GM21423 (cell line): ENCODE results near the gene GDPD3.

Experiments used
- ATAC-seq: cut with Tn5 transposase; IDR thresholded peaks from one replicate; pipeline ENCODE4 v1.9.1; 2021; ENCODE audit warnings: mild to moderate bottlenecking, moderate library complexity; ENCODE audit not compliant: unreplicated experiment

Gene GDPD3

GRCh38 chr16:30060836-30061554, 52.3 kb downstream of the GDPD3 start:
- ATAC-seq, result no peak

GRCh38 chr16:30060346-30060745, 53.0 kb downstream of the GDPD3 start:
- ATAC-seq, result no peak

GRCh38 chr16:30054959-30055553, 58.3 kb downstream of the GDPD3 start:
- no peak for ATAC-seq
